Natural killer cell (primary cell): ENCODE data around the gene OTOS. TPM values are rescaled to one million over a fixed set of nuclear protein-coding genes. Genes with fewer than 3 reads are reported as not detected.
A peak's percentile ranks its signal among the peaks of the same experiment; 100 is the strongest.

Experiments used
- ATAC-seq, 3 donors: fragments of 150-1000 bp in 2 of 3; fragments of 200-7000 bp in 1 of 3; cut with Tn5 transposase; 1 replicate in 1 of 3; 2 replicates in 2 of 3; pipeline ENCODE4 v1.10.0; 2021; ENCODE audit warnings: mild to moderate bottlenecking in 2 of 3, moderate library complexity in 2 of 3
- DNase-seq, 2 donors: peaks; one replicate each; pipeline versions ENCODE4 v3.0.0 to v3.0.0-alpha.2; 2013 to 2021; ENCODE audit warnings: mixed read lengths in 1 of 2
- H3K27ac ChIP-seq: one replicate; pipeline ENCODE4 v1.5.1; 2013; ENCODE audit warnings: mild to moderate bottlenecking, low read length
- H3K27me3 ChIP-seq: one replicate; pipeline ENCODE4 v1.6.1; 2013; ENCODE audit warnings: low read length; ENCODE audit not compliant: control insufficient read depth, insufficient read depth
- H3K36me3 ChIP-seq: one replicate; pipeline ENCODE4 v1.6.1; 2013; ENCODE audit warnings: low read length; ENCODE audit not compliant: control insufficient read depth, insufficient read depth
- H3K4me1 ChIP-seq: one replicate; pipeline ENCODE4 v1.6.1; 2013; ENCODE audit warnings: low read length; ENCODE audit not compliant: control insufficient read depth, insufficient read depth
- H3K4me3 ChIP-seq: one replicate; pipeline ENCODE4 v1.5.1; 2013; ENCODE audit warnings: low read length
- H3K9me3 ChIP-seq: one replicate; pipeline ENCODE4 v1.6.1; 2013; ENCODE audit warnings: low read length; ENCODE audit not compliant: control insufficient read depth, insufficient read depth
- H3K27ac Mint-ChIP-seq, 2 donors: one replicate each; pipeline ENCODE4 v1.8.0; 2022; ENCODE audit warnings: mild to moderate bottlenecking in 2 of 2, mixed read lengths in 2 of 2, moderate library complexity in 1 of 2
- H3K27me3 Mint-ChIP-seq, 2 donors: one replicate each; pipeline ENCODE4 v1.8.0; 2022; ENCODE audit warnings: low read depth in 2 of 2, mixed read lengths in 2 of 2
- H3K36me3 Mint-ChIP-seq: one replicate; pipeline ENCODE4 v1.8.0; 2022; ENCODE audit warnings: mixed read lengths
- H3K4me1 Mint-ChIP-seq, 2 donors: one replicate each; pipeline ENCODE4 v1.8.0; 2022; ENCODE audit warnings: mixed read lengths in 2 of 2
- H3K4me3 Mint-ChIP-seq: one replicate; pipeline ENCODE4 v1.8.0; 2022; ENCODE audit warnings: mild to moderate bottlenecking, moderate library complexity, mixed read lengths
- H3K9me3 Mint-ChIP-seq, 2 donors: one replicate each; pipeline ENCODE4 v1.8.0; 2022; ENCODE audit warnings: mixed read lengths in 2 of 2
- CTCF ChIP-seq: fragments of 200-600 bp; IDR thresholded peaks from one replicate; pipeline ENCODE4 v1.8.0; 2022; ENCODE audit warnings: antibody characterized with exemption
- WGBS: methylation state at CpG from one replicate; pipeline ENCODE4 v1.1.7; 2013; ENCODE audit warnings: missing lambda C conversion rate; ENCODE audit not compliant: insufficient coverage; 5-methylcytosine and 5-hydroxymethylcytosine counted together
- intact Hi-C: fragments of 100-400 bp; cut with micrococcal nuclease; formaldehyde crosslinking; loops from one replicate; pipeline ENCODE4 v1.14.2; 2022
- total RNA-seq, 4 donors: library from RNA; stranded (reverse); fragments of 120-200 nt in 1 of 4; gene quantifications; one replicate each; pipeline versions ENCODE4 v1.2.3 to v1.2.4, GENCODE V29; 2013 to 2022

The OTOS gene
- total RNA-seq, 3 donors from 2014 or later (not counting 1 experiment from before 2014, with no cell fraction given): not detected

GRCh38 chr2:240136013-240136670, 4.3 kb downstream of the OTOS start, which contains the start of gene COPS9:
Gene COPS9 (minus strand): TSS chr2:240136305. CDS start chr2:240136284, 21 bp downstream.
- Mint-ChIP-seq H3K9me3 (no peaks in the 10 kb centered on the region), H3K4me3 (peak within 1 kb of the TSS; percentile 95), H3K27ac (peak within 1 kb of the TSS; percentile 79 to 92), H3K36me3 (no peaks in the 10 kb centered on the region), H3K27me3 (no peaks in the 10 kb centered on the region), H3K4me1 (peaks cover 21 to 36% of the 10 kb centered on the region in 2 donors)
- no peak for TF ChIP-seq CTCF
- peak within 1 kb of the TSS; percentile 90 for H3K4me3 ChIP-seq
- peak within 1 kb of the TSS; percentile 47 for H3K27ac ChIP-seq
- ATAC-seq (peak; percentile 97 to 98 (median 97)), DNase-seq (peak; percentile 86 to 92)
- H3K36me3 ChIP-seq: peaks cover 25% of the 10 kb centered on the region
- intact Hi-C loops: no loop called here
- H3K27me3 ChIP-seq: no peaks in the 10 kb centered on the region
- WGBS: under 1% methylated on average over 79 of the region's 79 CpGs
- H3K4me1 ChIP-seq: peaks cover 25% of the 10 kb centered on the region
- no peaks in the 10 kb centered on the region for H3K9me3 ChIP-seq

GRCh38 chr2:240135706-240136012, 4.8 kb downstream of the OTOS start:
- peaks cover 21 to 36% of the 10 kb centered on the region in 2 donors for H3K4me1 Mint-ChIP-seq
- H3K27ac Mint-ChIP-seq: peak overlapping the region; percentile 79 to 92
- WGBS: 3% methylated on average over 17 of the region's 17 CpGs
- Histone ChIP-seq H3K27ac (peak overlapping the region; percentile 35), H3K4me3 (peak overlapping the region; percentile 90), H3K9me3 (no peaks in the 10 kb centered on the region), H3K27me3 (no peaks in the 10 kb centered on the region), H3K36me3 (peaks cover 26% of the 10 kb centered on the region), H3K4me1 (peaks cover 25% of the 10 kb centered on the region)
- no peaks in the 10 kb centered on the region for H3K9me3 Mint-ChIP-seq
- no peaks in the 10 kb centered on the region for H3K27me3 Mint-ChIP-seq
- TF ChIP-seq CTCF: no peak
- no peak for DNase-seq
- H3K4me3 Mint-ChIP-seq: peak overlapping the region; percentile 95
- intact Hi-C loops: no loop called here
- H3K36me3 Mint-ChIP-seq: no peaks in the 10 kb centered on the region
- peak; percentile 15 to 24 (median 19) for ATAC-seq

GRCh38 chr2:240134956-240135520, 5.4 kb downstream of the OTOS start:
- ATAC-seq: no peak
- Histone ChIP-seq H3K4me3 (no peak overlapping the region), H3K36me3 (peaks cover 33% of the 10 kb centered on the region), H3K27me3 (no peaks in the 10 kb centered on the region), H3K4me1 (peaks cover 25% of the 10 kb centered on the region), H3K9me3 (no peaks in the 10 kb centered on the region), H3K27ac (peak overlapping the region; percentile 35)
- no peaks in the 10 kb centered on the region for H3K36me3 Mint-ChIP-seq
- H3K4me3 Mint-ChIP-seq: peak overlapping the region; percentile 95
- H3K27ac Mint-ChIP-seq: peak overlapping the region; percentile 79 to 92
- intact Hi-C loops: no loop called here
- TF ChIP-seq CTCF: no peak
- H3K4me1 Mint-ChIP-seq: peaks cover 21 to 36% of the 10 kb centered on the region in 2 donors
- H3K9me3 Mint-ChIP-seq: no peaks in the 10 kb centered on the region
- WGBS: 95% methylated on average over 15 of the region's 15 CpGs
- DNase-seq: peak in 1 of 2 donors; percentile 11
- H3K27me3 Mint-ChIP-seq: no peaks in the 10 kb centered on the region
